Activated CD4-positive, alpha-beta T cell treated with anti-CD3 and anti-CD28 coated beads for 1 hour (primary cell): ENCODE data around the gene TCF7L2.

Source experiments
- DNase-seq: peaks from one replicate; pipeline ENCODE4 v3.0.0-alpha.2; 2020

Gene TCF7L2

GRCh38 chr10:113128450-113129070, 178.5 kb downstream of the TCF7L2 start:
- DNase-seq = no peak

- DNase-seq = no peak
These were observed 179.1 kb downstream of the TCF7L2 start for GRCh38 chr10:113129117-113129516.

- no peak for DNase-seq
These were observed 180.1 kb downstream of the TCF7L2 start for GRCh38 chr10:113130014-113130641.

- no peak for DNase-seq
These were observed 181.7 kb downstream of the TCF7L2 start for GRCh38 chr10:113131613-113132261.

- no peak for DNase-seq
These were observed 182.6 kb downstream of the TCF7L2 start for GRCh38 chr10:113132591-113133121.

GRCh38 chr10:113133497-113134115, 183.6 kb downstream of the TCF7L2 start:
- DNase-seq = no peak

- no peak for DNase-seq
These were observed 185.0 kb downstream of the TCF7L2 start for GRCh38 chr10:113135025-113135424.

GRCh38 chr10:113137941-113138685, 188.1 kb downstream of the TCF7L2 start:
- no peak for DNase-seq

- DNase-seq = no peak
These were observed 189.0 kb downstream of the TCF7L2 start for GRCh38 chr10:113138937-113139585.

GRCh38 chr10:113139699-113140098, 189.7 kb downstream of the TCF7L2 start:
- no peak for DNase-seq

- DNase-seq = no peak
These were observed 190.3 kb downstream of the TCF7L2 start for GRCh38 chr10:113140143-113141011.

GRCh38 chr10:113142601-113143362, 192.7 kb downstream of the TCF7L2 start:
- DNase-seq = no peak

- no peak for DNase-seq
These were observed 194.5 kb downstream of the TCF7L2 start for GRCh38 chr10:113144576-113144975.

- DNase-seq = no peak
These were observed 198.2 kb downstream of the TCF7L2 start for GRCh38 chr10:113148071-113148825.

- no peak for DNase-seq
These were observed 198.9 kb downstream of the TCF7L2 start for GRCh38 chr10:113148901-113149300.

- DNase-seq = no peak
These were observed 199.6 kb downstream of the TCF7L2 start for GRCh38 chr10:113149626-113150025.

GRCh38 chr10:113151190-113151666, 201.2 kb downstream of the TCF7L2 start:
- no peak for DNase-seq

- no peak for DNase-seq
These were observed 203.6 kb downstream of the TCF7L2 start for GRCh38 chr10:113153493-113154102.

- DNase-seq = no peak
These were observed 207.4 kb downstream of the TCF7L2 start for GRCh38 chr10:113157441-113157840.
